Erythroblast (primary cell): ENCODE results near the gene RAB3C.

Experiments used
- GATA1 ChIP-seq: IDR thresholded peaks from 2 replicates; pipeline ENCODE4 v1.6.1; 2011; ENCODE audit warnings: low read depth, mild to moderate bottlenecking, control low read depth, low read length, moderate library complexity
- POLR2A ChIP-seq: IDR thresholded peaks from 2 replicates; pipeline ENCODE4 v1.6.1; 2011; ENCODE audit warnings: mild to moderate bottlenecking, low read length

DNA sequence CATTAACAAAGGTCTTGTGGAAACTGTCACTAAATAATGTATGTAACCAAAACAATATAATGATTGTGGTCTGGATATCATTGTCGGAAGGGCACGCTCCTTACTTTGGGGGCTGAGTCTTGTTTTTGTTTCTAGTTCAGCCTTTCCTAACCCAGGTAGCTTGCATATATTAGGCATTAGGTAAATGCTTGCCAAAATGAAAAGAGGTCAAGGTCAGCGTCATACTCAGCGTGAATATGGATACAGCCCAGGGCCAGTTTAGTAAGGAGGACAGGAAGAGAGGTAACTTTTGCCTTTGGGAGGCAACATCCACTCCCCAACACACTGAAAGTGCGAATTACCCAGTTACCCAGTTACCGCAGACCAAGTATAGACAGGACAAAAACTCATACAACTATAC, 171.4 kb downstream of the RAB3C start:
- TF ChIP-seq POLR2A (no peak), GATA1 (no peak)
